Body of pancreas (tissue), 4 donors: ENCODE results near the gene RPS6KA1.

Experiments used
- POLR2A ChIP-seq, 3 donors: fragments of 450-650 bp; IDR thresholded peaks; one replicate each; pipeline ENCODE4 v1.6.1; 2016; ENCODE audit warnings: antibody characterized with exemption in 3 of 3, mild to moderate bottlenecking in 2 of 3
- TF ChIP-seq, protein P1 (sequence below), 7 experiments: fragments of 450-650 bp in 4 of 7; fragments of 200-600 bp in 3 of 7; sonication (generic) in 3 of 7; IDR thresholded peaks; one replicate each; pipeline ENCODE4 v1.5.1; 2016 to 2019; ENCODE audit warnings: antibody characterized with exemption in 7 of 7

DNA sequence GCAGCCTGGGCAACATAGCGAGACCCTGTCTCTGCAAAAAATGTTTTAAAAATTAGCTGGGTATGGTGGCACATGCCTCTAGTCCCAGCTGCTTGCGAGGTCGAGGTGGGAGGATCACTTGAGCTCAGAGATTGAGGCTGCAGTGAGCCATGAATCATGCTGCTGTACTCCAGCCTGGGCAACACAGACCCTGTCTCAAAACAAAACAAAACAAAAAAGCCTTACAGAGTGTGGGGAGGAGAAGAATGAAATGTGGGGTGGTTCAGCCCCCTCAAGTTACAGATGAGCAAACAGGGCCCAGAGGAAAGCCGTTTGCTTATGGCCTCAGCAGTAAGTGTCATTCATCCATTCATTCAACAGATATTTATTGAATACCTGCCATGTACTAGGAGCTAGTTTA, 40.7 kb downstream of the RPS6KA1 start:
- TF ChIP-seq POLR2A (IDR thresholded peaks at IDR 0.05), result no peak
- TF ChIP-seq, protein P1, sequence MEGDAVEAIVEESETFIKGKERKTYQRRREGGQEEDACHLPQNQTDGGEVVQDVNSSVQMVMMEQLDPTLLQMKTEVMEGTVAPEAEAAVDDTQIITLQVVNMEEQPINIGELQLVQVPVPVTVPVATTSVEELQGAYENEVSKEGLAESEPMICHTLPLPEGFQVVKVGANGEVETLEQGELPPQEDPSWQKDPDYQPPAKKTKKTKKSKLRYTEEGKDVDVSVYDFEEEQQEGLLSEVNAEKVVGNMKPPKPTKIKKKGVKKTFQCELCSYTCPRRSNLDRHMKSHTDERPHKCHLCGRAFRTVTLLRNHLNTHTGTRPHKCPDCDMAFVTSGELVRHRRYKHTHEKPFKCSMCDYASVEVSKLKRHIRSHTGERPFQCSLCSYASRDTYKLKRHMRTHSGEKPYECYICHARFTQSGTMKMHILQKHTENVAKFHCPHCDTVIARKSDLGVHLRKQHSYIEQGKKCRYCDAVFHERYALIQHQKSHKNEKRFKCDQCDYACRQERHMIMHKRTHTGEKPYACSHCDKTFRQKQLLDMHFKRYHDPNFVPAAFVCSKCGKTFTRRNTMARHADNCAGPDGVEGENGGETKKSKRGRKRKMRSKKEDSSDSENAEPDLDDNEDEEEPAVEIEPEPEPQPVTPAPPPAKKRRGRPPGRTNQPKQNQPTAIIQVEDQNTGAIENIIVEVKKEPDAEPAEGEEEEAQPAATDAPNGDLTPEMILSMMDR (IDR thresholded peaks at IDR 0.05), result no peak
